ENCODE measurements around the gene PRMT3. TPM values are rescaled to one million over a fixed set of nuclear protein-coding genes. Genes with fewer than 3 reads are reported as not detected.

Gene PRMT3
- total and polyA plus RNA-seq, 2 of the 4 experiments (the other 2 are of a cell fraction) = 8.8 to 11.3 TPM

DNA sequence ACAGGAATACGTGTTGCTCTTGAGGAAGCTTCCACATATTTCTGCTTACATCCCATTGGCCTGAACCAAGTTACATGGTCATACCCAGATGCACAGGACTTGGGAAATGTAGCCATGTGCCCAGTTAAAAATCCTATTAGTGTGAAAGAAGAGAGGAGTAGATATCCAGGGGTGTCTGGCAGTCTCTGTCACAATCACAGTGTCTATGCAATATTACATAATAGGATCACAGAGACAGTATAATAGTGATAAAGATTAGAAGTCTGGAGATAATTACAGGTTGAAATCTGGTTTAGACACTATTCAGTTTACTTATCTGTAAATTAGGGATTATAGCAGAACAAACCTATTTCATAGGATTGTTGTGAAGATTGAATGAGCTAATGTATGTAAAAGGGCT, 149.3 kb downstream of the PRMT3 start:
- Histone ChIP-seq H3K36me3 (ENCODE audit: control insufficient read depth, insufficient read depth, low read length) (no peaks in the 10 kb centered on the region), H3K9ac (ENCODE audit: low read depth, low read length) (no peak overlapping the region), H3K4ac (ENCODE audit: low read depth, low read length) (no peak overlapping the region), H2BK5ac (ENCODE audit: low read depth, low read length, poor library complexity, severe bottlenecking) (no peak overlapping the region), H3K27ac (ENCODE audit: insufficient read depth, low read length) (no peak overlapping the region), H3K4me1 (ENCODE audit: control insufficient read depth, insufficient read depth, low read length) (no peaks in the 10 kb centered on the region), H3K9me1 (ENCODE audit: insufficient read depth, low read length) (no peaks in the 10 kb centered on the region), H2BK15ac (ENCODE audit: low read depth, low read length) (no peak overlapping the region), H3K56ac (ENCODE audit: extremely low read depth, insufficient read depth, low read length) (no peak overlapping the region), H2AFZ (replicated peaks; ENCODE audit: low read length, poor library complexity) (no peak overlapping the region), H3K18ac (ENCODE audit: low read depth, low read length) (no peak overlapping the region), H2AK9ac (replicated peaks; ENCODE audit: low read depth, low read length, poor library complexity) (no peak overlapping the region), H3K23ac (ENCODE audit: low read depth, low read length) (no peak overlapping the region), H3K27me3 (ENCODE audit: control insufficient read depth, insufficient read depth, low read length) (no peaks in the 10 kb centered on the region), H3K4me3 (ENCODE audit: insufficient read depth, low read depth, low read length) (no peak overlapping the region), H4K8ac (ENCODE audit: low read depth in 2 of 2, low read length in 2 of 2) (no peak overlapping the region), H4K20me1 (ENCODE audit: insufficient read depth, low read length) (no peaks in the 10 kb centered on the region), H3K14ac (replicated peaks; ENCODE audit: low read depth, low read length) (no peak overlapping the region), H3K79me1 (ENCODE audit: low read depth in 1 of 2, low read length in 2 of 2) (no peaks in the 10 kb centered on the region), H3K9me3 (ENCODE audit: control insufficient read depth, insufficient read depth, low read length) (no peaks in the 10 kb centered on the region), H3K4me2 (ENCODE audit: low read depth, low read length) (no peak overlapping the region), H2AK5ac (ENCODE audit: low read depth, low read length) (no peak overlapping the region), H4K5ac (ENCODE audit: low read depth, low read length) (no peak overlapping the region), H4K91ac (ENCODE audit: insufficient read depth, low read depth, low read length) (no peak overlapping the region), H2BK20ac (ENCODE audit: low read depth, low read length) (no peak overlapping the region), H2BK120ac (ENCODE audit: low read depth, low read length) (no peak overlapping the region)
- no CpG with 5 or more reads among the region's 1 CpG for WGBS, 2 experiments (ENCODE audit: extremely low coverage in 2 of 2, insufficient read length in 1 of 2)
- TF ChIP-seq POLR2A (IDR thresholded peaks at IDR 0.05; ENCODE audit: low read depth, low read length) = no peak
- no peak for DNase-seq
- BruUV-seq (replicated peaks) = no TSS peak
- no peak for ATAC-seq (ENCODE audit: low read depth)
- dilution Hi-C loops (cut with HindIII; ENCODE audit: low sequenced_read_pairs, unreplicated experiment) (no loop called here), in situ Hi-C loops (cut with MboI; ENCODE audit: low sequenced_read_pairs) (no loop called here), intact Hi-C loops (cut with micrococcal nuclease) (no loop called here)
- ChIA-PET CTCF (no interaction called here), POLR2A (ENCODE audit: unreplicated experiment) (no interaction called here)
